GM19351 (cell line): ENCODE data around the gene NTHL1.

Experiments used
- ATAC-seq: cut with Tn5 transposase; IDR thresholded peaks from one replicate; pipeline ENCODE4 v1.9.1; 2021; ENCODE audit warnings: mild to moderate bottlenecking, moderate library complexity; ENCODE audit not compliant: unreplicated experiment

NTHL1 gene

GRCh38 chr16:2047330-2048115 is at the start of gene NTHL1, which contains the start of gene TSC2:
NTHL1 (minus strand) TSS chr16:2047834; CDS start chr16:2047823, 11 bp downstream.
TSC2 (plus strand) TSS chr16:2047985; CDS start chr16:2048616, 631 bp downstream.
- ATAC-seq = peak; percentile 88

GRCh38 chr16:2096853-2097595 is 49.4 kb upstream of the NTHL1 start:
- no peak for ATAC-seq

GRCh38 chr16:2095918-2096582 is 48.4 kb upstream of the NTHL1 start:
- ATAC-seq = no peak

- no peak for ATAC-seq
Measured at GRCh38 chr16:2095315-2095853, 47.8 kb upstream of the NTHL1 start.

- no peak for ATAC-seq
Measured at GRCh38 chr16:2093793-2094192, 46.2 kb upstream of the NTHL1 start.

- no peak for ATAC-seq
Measured at GRCh38 chr16:2092866-2093265, 45.2 kb upstream of the NTHL1 start.

- ATAC-seq = no peak
Measured at GRCh38 chr16:2092256-2092620, 44.6 kb upstream of the NTHL1 start.

GRCh38 chr16:2091547-2092255 is 44.1 kb upstream of the NTHL1 start:
- no peak for ATAC-seq

- ATAC-seq = no peak
Measured at GRCh38 chr16:2090777-2091546, 43.3 kb upstream of the NTHL1 start.

GRCh38 chr16:2090481-2090776 is 42.8 kb upstream of the NTHL1 start:
- ATAC-seq = no peak

- no peak for ATAC-seq
Measured at GRCh38 chr16:2089706-2090480, 42.3 kb upstream of the NTHL1 start.

- ATAC-seq = no peak
Measured at GRCh38 chr16:2088759-2089358, 41.2 kb upstream of the NTHL1 start.

GRCh38 chr16:2087748-2088631 is 40.4 kb upstream of the NTHL1 start:
- no peak for ATAC-seq

GRCh38 chr16:2086812-2087747 is 39.4 kb upstream of the NTHL1 start:
- ATAC-seq = no peak

GRCh38 chr16:2086106-2086742 is 38.6 kb upstream of the NTHL1 start:
- no peak for ATAC-seq

- ATAC-seq = no peak
Measured at GRCh38 chr16:2085669-2086068, 38.0 kb upstream of the NTHL1 start.
